ENCODE measurements around the gene GLT6D1. TPM values are rescaled to one million over a fixed set of nuclear protein-coding genes. Genes with fewer than 3 reads are reported as not detected.
"Not testable (repeated sequence)": the region's sequence is repeated elsewhere in the genome, so short reads cannot be mapped to it uniquely, and the experiment has no call there.

GLT6D1 gene, protein sequence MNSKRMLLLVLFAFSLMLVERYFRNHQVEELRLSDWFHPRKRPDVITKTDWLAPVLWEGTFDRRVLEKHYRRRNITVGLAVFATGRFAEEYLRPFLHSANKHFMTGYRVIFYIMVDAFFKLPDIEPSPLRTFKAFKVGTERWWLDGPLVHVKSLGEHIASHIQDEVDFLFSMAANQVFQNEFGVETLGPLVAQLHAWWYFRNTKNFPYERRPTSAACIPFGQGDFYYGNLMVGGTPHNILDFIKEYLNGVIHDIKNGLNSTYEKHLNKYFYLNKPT
- total RNA-seq (not detected), total RNA-seq (0 reads per million in 2 donors)

DNA sequence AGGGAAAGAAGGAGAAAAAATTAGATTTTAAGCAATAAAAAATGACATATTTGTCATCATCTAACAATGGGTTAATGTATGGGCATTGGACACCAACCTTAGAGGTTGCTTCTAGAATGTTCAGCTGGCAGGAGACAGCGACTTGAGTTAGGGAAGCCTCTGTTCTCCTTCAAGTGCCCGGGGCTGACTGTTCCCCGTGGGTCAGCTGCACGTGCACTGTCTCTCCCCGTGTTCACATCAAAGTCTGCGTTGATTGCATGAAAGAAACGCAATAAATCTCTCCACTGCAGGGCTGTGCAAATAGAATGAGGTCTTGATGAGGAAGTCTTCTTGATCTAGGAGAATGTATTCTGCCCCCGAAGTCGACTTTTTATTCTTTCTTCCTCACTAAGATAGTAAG is at the start of gene GLT6D1:
Gene GLT6D1, minus strand, starts transcription at position 345 of the 400 bp plus-strand sequence. CDS start 353 bp downstream, outside the sequence.
- no peaks in the 10 kb centered on the region for H3K9me3 ChIP-seq (ENCODE audit: control insufficient read depth, low read length, poor library complexity, severe bottlenecking)
- no peak for DNase-seq
- no peak within 1 kb of the TSS for H3K27ac Mint-ChIP-seq
- H3K4me1 Mint-ChIP-seq = no peaks in the 10 kb centered on the region
- H3K4me3 Mint-ChIP-seq = no peak within 1 kb of the TSS
- H3K36me3 Mint-ChIP-seq (ENCODE audit: low read depth) = no peaks in the 10 kb centered on the region
- no peak for ATAC-seq
- H3K27me3 Mint-ChIP-seq = peaks cover 43% of the 10 kb centered on the region

DNA sequence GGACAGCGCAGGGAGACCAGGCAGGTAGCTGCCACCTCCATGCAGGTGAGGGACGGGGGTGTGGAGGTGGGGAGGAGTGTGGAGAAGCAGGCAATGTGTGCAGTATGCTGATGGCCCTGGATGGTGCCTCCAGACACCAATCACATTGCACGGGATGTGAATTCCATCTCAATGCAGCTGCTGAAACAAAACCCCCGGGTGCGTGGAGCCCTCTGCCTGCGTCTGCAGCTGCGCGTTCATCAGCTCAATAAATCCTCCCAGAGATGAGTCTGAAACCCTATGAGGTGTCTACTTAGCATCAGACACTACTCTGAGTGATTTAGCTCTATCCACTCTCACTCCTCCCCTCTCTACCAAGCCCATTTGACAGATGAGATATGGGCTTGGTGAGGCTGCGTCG is 49.7 kb upstream of the GLT6D1 start:
- ATAC-seq = no peak
- DNase-seq = no peak
- H3K27me3 Mint-ChIP-seq = peaks cover 30% of the 10 kb centered on the region
- no peaks in the 10 kb centered on the region for H3K9me3 ChIP-seq (ENCODE audit: control insufficient read depth, low read length, poor library complexity, severe bottlenecking)
- H3K36me3 Mint-ChIP-seq (ENCODE audit: low read depth) = peaks cover 2% of the 10 kb centered on the region
- H3K4me1 Mint-ChIP-seq = peaks cover 2% of the 10 kb centered on the region
- H3K27ac Mint-ChIP-seq = no peak overlapping the region
- no peak overlapping the region for H3K4me3 Mint-ChIP-seq

DNA sequence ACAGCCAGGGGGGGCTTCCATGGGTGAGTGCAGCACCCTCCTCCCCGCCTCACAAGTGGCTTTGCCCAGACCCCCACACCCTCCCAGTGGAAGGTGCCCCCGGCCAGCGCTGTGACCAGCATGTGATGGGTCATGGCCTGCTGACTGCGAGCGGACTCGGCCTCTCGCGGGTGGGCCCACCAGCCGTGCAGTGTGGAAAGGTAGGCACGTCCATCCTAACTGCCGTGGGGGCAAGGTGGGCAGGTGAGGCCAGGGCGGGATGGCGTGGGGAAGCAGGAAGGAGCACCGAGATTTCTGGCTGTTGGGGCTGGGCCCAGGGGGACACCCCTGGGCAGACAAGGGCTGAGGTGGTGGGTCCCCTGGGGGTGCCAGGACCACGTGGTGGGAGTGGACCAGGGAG is 47.9 kb upstream of the GLT6D1 start:
- Mint-ChIP-seq H3K27ac (no peak overlapping the region), H3K4me1 (peaks cover 2% of the 10 kb centered on the region), H3K27me3 (peaks cover 28% of the 10 kb centered on the region), H3K36me3 (ENCODE audit: low read depth) (peaks cover 2% of the 10 kb centered on the region), H3K4me3 (no peak overlapping the region)
- DNase-seq = no peak
- ATAC-seq = no peak
- H3K9me3 ChIP-seq (ENCODE audit: control insufficient read depth, low read length, poor library complexity, severe bottlenecking) = no peaks in the 10 kb centered on the region

DNA sequence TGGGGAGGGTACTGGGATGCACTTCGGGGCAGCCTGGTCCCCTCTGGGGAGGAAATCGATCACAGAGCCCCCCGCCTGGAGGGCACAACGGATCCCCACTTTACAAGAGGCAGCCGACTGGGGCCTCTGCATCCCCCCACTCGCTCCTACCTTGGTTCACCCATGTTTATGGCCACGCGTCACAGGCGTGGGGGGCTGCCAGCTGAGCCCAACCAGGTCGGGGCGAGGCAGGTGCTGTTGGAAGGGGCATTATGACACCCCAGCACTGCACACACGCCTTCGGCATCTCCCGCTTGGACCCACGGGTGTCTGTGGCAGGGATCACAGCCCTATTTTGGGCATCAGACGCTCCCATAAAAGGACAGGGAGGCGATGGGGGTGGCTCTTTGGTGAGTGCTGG is 45.4 kb upstream of the GLT6D1 start:
- H3K9me3 ChIP-seq (ENCODE audit: control insufficient read depth, low read length, poor library complexity, severe bottlenecking) = no peaks in the 10 kb centered on the region
- Mint-ChIP-seq H3K36me3 (ENCODE audit: low read depth) (no peaks in the 10 kb centered on the region), H3K27me3 (peaks cover 30% of the 10 kb centered on the region), H3K27ac (no peak overlapping the region), H3K4me1 (peaks cover 2% of the 10 kb centered on the region), H3K4me3 (no peak overlapping the region)
- ATAC-seq (no peak), DNase-seq (no peak)

DNA sequence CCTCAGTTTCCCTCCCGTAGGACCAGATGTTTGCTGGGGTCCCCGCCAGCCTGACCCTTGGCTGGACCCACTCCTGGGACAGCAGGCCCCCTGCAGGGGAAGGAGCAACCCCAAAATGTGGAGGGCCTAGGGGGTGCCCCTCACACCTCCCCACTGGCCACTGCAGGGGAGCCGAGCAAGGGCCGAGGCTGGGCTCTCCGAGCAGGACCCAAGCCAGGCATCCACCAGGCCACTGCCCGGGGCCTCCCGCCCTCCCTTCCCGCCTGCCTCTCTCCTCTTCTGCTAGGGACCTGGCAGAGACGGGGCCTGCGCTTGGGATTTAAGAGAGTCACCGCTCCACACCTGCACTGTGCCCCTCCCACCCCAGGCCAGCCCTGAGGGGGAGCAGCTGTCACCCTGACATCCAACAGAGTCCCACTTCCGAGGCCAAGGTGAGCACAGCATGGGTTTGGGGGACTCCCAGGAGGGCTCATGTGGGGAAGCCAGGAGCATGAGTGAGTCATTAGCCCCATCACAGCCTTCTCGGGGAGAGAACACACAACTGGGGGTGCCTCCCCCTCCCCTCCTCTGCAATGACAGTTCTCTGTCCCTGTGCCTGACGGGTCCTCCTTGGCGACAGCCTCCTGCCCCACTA is 44.2 kb upstream of the GLT6D1 start:
- Mint-ChIP-seq H3K4me1 (peaks cover 2% of the 10 kb centered on the region), H3K4me3 (no peak overlapping the region), H3K27me3 (peaks cover 30% of the 10 kb centered on the region), H3K27ac (no peak overlapping the region), H3K36me3 (ENCODE audit: low read depth) (no peaks in the 10 kb centered on the region)
- H3K9me3 ChIP-seq (ENCODE audit: control insufficient read depth, low read length, poor library complexity, severe bottlenecking) = no peaks in the 10 kb centered on the region
- DNase-seq (no peak), ATAC-seq (no peak)

DNA sequence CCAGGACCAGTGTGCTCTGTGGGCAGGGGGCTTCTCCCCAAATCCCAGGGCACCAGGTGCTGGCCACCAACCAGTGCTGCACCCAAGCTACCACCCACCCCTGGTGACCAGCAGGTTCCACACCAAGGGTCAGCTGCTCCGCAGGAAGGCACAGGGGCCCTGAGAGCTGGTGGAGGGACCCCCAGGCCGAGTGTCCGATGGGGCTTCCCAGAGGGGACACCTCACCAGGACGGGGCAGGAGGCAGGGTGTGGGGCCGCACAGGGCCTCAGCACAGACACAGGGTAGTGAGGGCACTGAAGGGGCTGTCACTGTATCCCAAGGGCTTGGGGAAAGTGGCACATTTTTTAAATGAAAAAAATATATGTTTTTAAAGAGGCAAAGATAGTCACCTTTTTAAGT is 41.8 kb upstream of the GLT6D1 start:
- no peak overlapping the region for H3K27ac Mint-ChIP-seq
- DNase-seq = no peak
- H3K4me3 Mint-ChIP-seq = no peak overlapping the region
- ATAC-seq = no peak
- peaks cover 27% of the 10 kb centered on the region for H3K27me3 Mint-ChIP-seq
- H3K9me3 ChIP-seq (ENCODE audit: control insufficient read depth, low read length, poor library complexity, severe bottlenecking) = no peaks in the 10 kb centered on the region
- peaks cover 2% of the 10 kb centered on the region for H3K4me1 Mint-ChIP-seq
- no peaks in the 10 kb centered on the region for H3K36me3 Mint-ChIP-seq (ENCODE audit: low read depth)

DNA sequence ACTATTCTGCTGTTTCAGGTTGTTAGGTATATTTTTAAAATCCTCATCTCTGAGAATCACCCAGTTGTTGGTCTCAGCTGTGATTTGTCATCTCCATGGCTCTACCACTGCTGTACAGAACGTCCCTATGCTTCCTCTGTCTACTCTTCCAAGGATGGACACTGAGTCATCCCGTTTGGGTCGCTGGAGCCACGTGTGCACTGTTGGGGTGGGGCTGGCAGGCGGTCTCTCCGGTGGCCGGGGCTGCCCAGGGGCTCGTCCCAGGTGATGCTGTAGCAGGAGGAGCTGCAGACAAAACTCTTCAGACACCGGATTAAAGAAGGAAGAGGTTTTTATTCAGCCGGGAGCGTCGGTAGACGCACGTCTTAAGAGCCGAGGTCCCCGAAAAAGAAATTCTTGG is 40.7 kb upstream of the GLT6D1 start:
- Mint-ChIP-seq H3K27ac (no peak overlapping the region), H3K4me1 (peaks cover 2% of the 10 kb centered on the region), H3K36me3 (ENCODE audit: low read depth) (no peaks in the 10 kb centered on the region), H3K4me3 (no peak overlapping the region), H3K27me3 (peaks cover 26% of the 10 kb centered on the region)
- no peak for ATAC-seq
- no peak for DNase-seq
- H3K9me3 ChIP-seq (ENCODE audit: control insufficient read depth, low read length, poor library complexity, severe bottlenecking) = no peaks in the 10 kb centered on the region

DNA sequence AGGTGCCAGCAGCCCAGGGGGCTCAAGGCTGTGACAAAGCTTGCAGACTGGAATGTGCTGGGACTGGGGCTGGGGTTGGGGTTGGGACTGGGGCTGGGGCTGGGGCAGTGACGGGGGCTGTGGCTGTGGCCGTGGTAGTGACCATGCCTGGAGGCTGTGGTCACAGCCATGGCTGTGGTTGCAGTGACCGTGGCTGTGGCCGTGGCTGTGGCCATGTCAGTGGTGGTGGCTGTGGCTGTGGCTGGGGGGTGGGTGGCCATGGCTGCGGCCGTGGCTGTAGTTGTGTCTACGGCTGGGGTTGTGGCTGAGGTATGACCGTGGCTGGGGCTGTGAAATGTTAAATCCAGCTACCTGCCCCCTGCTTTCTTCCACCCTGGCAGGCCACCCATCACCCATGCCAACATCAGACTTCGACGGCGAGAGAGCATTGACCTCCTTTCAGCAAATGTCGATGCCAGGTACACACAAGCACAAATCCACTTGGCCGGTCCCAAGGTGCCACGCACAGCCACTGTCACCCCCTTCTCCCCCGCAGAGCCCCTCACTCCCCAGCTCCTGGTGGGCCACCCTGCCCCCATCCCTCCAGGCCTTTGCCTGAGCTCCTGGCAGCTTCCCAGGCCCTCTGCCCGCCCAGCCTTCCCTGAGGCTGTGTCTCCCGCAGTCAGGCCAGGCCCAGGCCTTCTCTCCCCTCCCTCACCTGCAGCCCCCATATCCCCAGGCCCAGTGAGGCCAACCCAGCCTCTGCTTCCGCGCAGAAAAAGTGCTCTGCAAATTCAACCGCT is 39.1 kb upstream of the GLT6D1 start:
- no peak overlapping the region for H3K4me3 Mint-ChIP-seq
- ATAC-seq (no peak), DNase-seq (no peak)
- no peaks in the 10 kb centered on the region for H3K9me3 ChIP-seq (ENCODE audit: control insufficient read depth, low read length, poor library complexity, severe bottlenecking)
- no peak overlapping the region for H3K27ac Mint-ChIP-seq
- peaks cover 16% of the 10 kb centered on the region for H3K27me3 Mint-ChIP-seq
- peaks cover 4% of the 10 kb centered on the region for H3K4me1 Mint-ChIP-seq
- H3K36me3 Mint-ChIP-seq (ENCODE audit: low read depth) = no peaks in the 10 kb centered on the region

DNA sequence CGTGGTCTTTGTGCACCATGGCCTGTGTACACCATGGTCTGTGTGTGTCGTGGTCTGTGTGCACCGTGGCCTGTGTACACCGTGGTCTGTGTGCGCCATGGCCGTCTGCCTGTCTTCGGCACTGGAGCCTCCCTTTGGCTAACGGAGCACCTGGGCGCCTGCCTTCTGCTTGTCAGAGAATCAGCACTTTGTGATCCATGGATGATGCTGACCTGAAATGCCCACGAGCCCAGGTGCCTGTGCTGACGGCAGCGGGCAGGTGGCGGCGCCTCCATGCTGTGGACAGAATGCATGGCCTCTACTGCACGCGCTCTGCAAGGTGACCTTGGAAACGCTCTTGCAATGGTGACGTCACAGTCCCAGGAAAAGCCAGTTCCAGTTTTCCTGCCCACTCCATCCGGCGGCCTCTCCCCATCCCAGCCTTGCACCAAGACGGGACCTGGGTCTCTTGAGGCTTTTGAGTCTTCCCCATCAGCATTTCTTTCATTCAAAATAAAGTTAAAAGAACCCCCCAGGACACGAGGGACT is 38.4 kb upstream of the GLT6D1 start:
- ATAC-seq (no peak), DNase-seq (no peak)
- no peaks in the 10 kb centered on the region for H3K9me3 ChIP-seq (ENCODE audit: control insufficient read depth, low read length, poor library complexity, severe bottlenecking)
- Mint-ChIP-seq H3K27ac (no peak overlapping the region), H3K4me1 (peaks cover 4% of the 10 kb centered on the region), H3K4me3 (no peak overlapping the region), H3K36me3 (ENCODE audit: low read depth) (no peaks in the 10 kb centered on the region), H3K27me3 (peaks cover 12% of the 10 kb centered on the region)

DNA sequence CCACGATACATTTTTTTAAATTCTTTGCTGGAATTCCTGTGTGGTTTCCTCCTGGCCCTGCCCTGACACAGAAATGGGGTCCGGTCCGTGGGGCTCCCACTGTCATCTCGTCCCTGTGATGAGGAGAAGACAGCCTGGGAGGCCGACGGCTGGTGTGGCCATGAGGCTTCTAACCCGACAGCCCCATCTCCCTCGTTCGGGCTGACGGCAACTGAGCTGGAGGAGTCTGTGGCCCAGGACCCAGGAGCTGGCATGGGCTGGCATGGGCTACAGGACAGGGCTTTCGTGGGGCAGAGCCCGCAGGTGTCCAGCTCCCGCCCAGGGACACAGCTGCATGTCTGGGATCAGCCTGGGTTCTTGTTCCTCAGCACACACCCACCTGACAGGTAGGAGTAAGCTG is 37.6 kb upstream of the GLT6D1 start:
- H3K4me1 Mint-ChIP-seq = peaks cover 4% of the 10 kb centered on the region
- DNase-seq (no peak), ATAC-seq (no peak)
- no peak overlapping the region for H3K4me3 Mint-ChIP-seq
- H3K27ac Mint-ChIP-seq = peak overlapping the region; percentile 61
- H3K36me3 Mint-ChIP-seq (ENCODE audit: low read depth) = no peaks in the 10 kb centered on the region
- peaks cover 9% of the 10 kb centered on the region for H3K27me3 Mint-ChIP-seq
- H3K9me3 ChIP-seq (ENCODE audit: control insufficient read depth, low read length, poor library complexity, severe bottlenecking) = no peaks in the 10 kb centered on the region

DNA sequence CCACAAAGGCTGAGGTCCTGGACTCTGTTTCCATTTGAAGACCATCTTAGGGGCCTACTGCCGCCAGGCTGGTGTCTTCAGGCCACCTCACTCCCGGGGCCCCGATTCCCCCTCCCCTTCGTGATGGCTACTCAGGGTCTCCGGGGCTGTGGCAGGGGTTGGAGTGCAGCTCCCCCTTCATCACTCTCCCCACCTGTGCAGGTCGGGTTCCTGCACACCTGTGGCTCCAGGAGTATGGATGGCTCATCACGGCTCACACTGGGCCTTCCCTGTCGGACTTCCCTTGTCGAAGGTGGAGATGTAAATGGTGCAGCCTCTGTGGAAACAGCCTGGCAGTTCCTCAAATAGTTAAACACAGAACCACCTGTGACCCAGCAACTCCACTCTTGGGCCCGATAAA is 35.6 kb upstream of the GLT6D1 start:
- Mint-ChIP-seq H3K4me3 (no peak overlapping the region), H3K27ac (no peak overlapping the region), H3K36me3 (ENCODE audit: low read depth) (no peaks in the 10 kb centered on the region), H3K27me3 (peaks cover 4% of the 10 kb centered on the region), H3K4me1 (peaks cover 2% of the 10 kb centered on the region)
- ATAC-seq (no peak), DNase-seq (no peak)
- H3K9me3 ChIP-seq (ENCODE audit: control insufficient read depth, low read length, poor library complexity, severe bottlenecking) = no peaks in the 10 kb centered on the region

DNA sequence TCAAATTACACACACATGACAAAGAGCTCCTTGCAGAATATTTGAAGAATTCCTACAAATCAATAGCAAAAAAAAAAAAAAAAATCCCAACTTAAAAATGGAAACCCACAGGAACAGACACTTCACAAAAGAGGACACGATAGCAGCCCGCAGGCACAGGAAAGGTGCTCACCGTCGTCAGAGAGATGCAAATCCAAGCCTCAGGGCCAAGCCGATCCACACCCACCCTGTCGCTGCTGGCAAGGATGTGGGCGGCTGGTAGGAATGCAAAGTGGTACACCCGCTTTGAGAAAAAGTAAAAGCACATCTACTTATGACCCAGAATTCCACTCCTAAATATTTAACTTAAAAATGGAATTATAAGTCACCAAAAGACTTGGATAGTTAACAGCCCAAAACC is 34.6 kb upstream of the GLT6D1 start:
- ATAC-seq (no peak), DNase-seq (no peak)
- H3K9me3 ChIP-seq (ENCODE audit: control insufficient read depth, low read length, poor library complexity, severe bottlenecking) = no peaks in the 10 kb centered on the region
- Mint-ChIP-seq H3K27me3 (peaks cover 4% of the 10 kb centered on the region), H3K27ac (no peak overlapping the region), H3K36me3 (ENCODE audit: low read depth) (no peaks in the 10 kb centered on the region), H3K4me3 (no peak overlapping the region), H3K4me1 (peaks cover 2% of the 10 kb centered on the region)

DNA sequence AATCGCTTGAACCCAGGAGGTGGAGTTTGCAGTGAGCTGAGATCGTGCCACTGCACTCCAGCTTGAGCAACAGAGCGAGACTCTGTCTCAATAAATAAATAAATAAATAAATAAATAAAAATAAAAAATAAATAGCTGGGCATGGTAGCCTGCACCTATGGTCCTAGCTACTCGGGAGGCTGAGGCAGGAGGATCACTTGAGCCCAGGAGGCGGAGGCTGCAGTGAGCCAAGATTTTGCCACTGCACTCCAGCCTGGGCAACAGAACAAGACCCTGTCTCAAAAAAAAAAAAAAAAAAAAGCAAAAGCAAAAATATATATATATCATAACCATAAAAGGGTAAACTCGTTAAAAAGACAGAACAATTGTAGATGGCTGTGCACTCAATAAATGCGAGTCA is 33.4 kb upstream of the GLT6D1 start:
- not testable (repeated sequence) for H3K4me1 Mint-ChIP-seq, DNase-seq, ATAC-seq

More for the DNA sequence above, 33.4 kb upstream of the GLT6D1 start:
- H3K27ac Mint-ChIP-seq; H3K27me3 Mint-ChIP-seq; H3K36me3 Mint-ChIP-seq (ENCODE audit: low read depth); H3K4me3 Mint-ChIP-seq; H3K9me3 ChIP-seq (ENCODE audit: control insufficient read depth, low read length, poor library complexity, severe bottlenecking): not testable (repeated sequence)

Data from T-helper 17 cell (primary cell).